Measurements from ENCODE around the gene NHLH1.

The NHLH1 gene

GRCh38 chr1:160407839-160408801, 41.2 kb downstream of the NHLH1 start:
- no peak for DNase-seq (ENCODE audit: low spot score)
- no peak for TF ChIP-seq CTCF (IDR thresholded peaks at IDR 0.05; ENCODE audit: borderline replicate concordance, control extremely low read depth, extremely low read depth, insufficient read depth, missing control alignments)
- in situ Hi-C loops (cut with MboI; ENCODE audit: low sequenced_read_pairs, unreplicated experiment) = loop anchor here (25.0 kb wide), 1 partner anchor 554 kb away; the partner anchor contains the start of gene ITLN2

- DNase-seq (ENCODE audit: low spot score) = no peak
- in situ Hi-C loops (cut with MboI; ENCODE audit: low sequenced_read_pairs, unreplicated experiment) = loop anchor here (25.0 kb wide), 1 partner anchor 553 kb away; the partner anchor contains the start of gene ITLN2
- no peak for TF ChIP-seq CTCF (IDR thresholded peaks at IDR 0.05; ENCODE audit: borderline replicate concordance, control extremely low read depth, extremely low read depth, insufficient read depth, missing control alignments)
These were observed 42.0 kb downstream of the NHLH1 start for GRCh38 chr1:160408864-160409263.

GRCh38 chr1:160409486-160409885, 42.6 kb downstream of the NHLH1 start:
- in situ Hi-C loops (cut with MboI; ENCODE audit: low sequenced_read_pairs, unreplicated experiment) = loop anchor here (25.0 kb wide), 1 partner anchor 553 kb away; the partner anchor contains the start of gene ITLN2
- no peak for DNase-seq (ENCODE audit: low spot score)
- no peak for TF ChIP-seq CTCF (IDR thresholded peaks at IDR 0.05; ENCODE audit: borderline replicate concordance, control extremely low read depth, extremely low read depth, insufficient read depth, missing control alignments)

- no peak for DNase-seq (ENCODE audit: low spot score)
- TF ChIP-seq CTCF (IDR thresholded peaks at IDR 0.05; ENCODE audit: borderline replicate concordance, control extremely low read depth, extremely low read depth, insufficient read depth, missing control alignments) = no peak
- in situ Hi-C loops (cut with MboI; ENCODE audit: low sequenced_read_pairs, unreplicated experiment) = loop anchor here (25.0 kb wide), 1 partner anchor 552 kb away; the partner anchor contains the start of gene ITLN2
These were observed 43.6 kb downstream of the NHLH1 start for GRCh38 chr1:160410406-160411005.

GRCh38 chr1:160411271-160412027, 44.6 kb downstream of the NHLH1 start:
- TF ChIP-seq CTCF (IDR thresholded peaks at IDR 0.05; ENCODE audit: borderline replicate concordance, control extremely low read depth, extremely low read depth, insufficient read depth, missing control alignments) = no peak

GRCh38 chr1:160412028-160412362, 45.1 kb downstream of the NHLH1 start:
- DNase-seq (ENCODE audit: low spot score) = no peak
- in situ Hi-C loops (cut with MboI; ENCODE audit: low sequenced_read_pairs, unreplicated experiment) = loop anchor here (25.0 kb wide), 1 partner anchor 550 kb away; the partner anchor contains the start of gene ITLN2
- TF ChIP-seq CTCF (IDR thresholded peaks at IDR 0.05; ENCODE audit: borderline replicate concordance, control extremely low read depth, extremely low read depth, insufficient read depth, missing control alignments) = no peak

More at GRCh38 chr1:160411271-160412027, 44.6 kb downstream of the NHLH1 start:
- peak; percentile 10 for DNase-seq (ENCODE audit: low spot score)
- in situ Hi-C loops (cut with MboI; ENCODE audit: low sequenced_read_pairs, unreplicated experiment) = loop anchor here (25.0 kb wide), 1 partner anchor 551 kb away; the partner anchor contains the start of gene ITLN2

Measured in GM13976 (cell line).